Measurements from ENCODE around the gene HOXB5. TPM values are rescaled to one million over a fixed set of nuclear protein-coding genes. Genes with fewer than 3 reads are reported as not detected.

HOXB5 gene
- total and polyA plus RNA-seq, 2 of the 4 experiments (the other 2 are of a cell fraction): 0.54 to 18.0 TPM

DNA sequence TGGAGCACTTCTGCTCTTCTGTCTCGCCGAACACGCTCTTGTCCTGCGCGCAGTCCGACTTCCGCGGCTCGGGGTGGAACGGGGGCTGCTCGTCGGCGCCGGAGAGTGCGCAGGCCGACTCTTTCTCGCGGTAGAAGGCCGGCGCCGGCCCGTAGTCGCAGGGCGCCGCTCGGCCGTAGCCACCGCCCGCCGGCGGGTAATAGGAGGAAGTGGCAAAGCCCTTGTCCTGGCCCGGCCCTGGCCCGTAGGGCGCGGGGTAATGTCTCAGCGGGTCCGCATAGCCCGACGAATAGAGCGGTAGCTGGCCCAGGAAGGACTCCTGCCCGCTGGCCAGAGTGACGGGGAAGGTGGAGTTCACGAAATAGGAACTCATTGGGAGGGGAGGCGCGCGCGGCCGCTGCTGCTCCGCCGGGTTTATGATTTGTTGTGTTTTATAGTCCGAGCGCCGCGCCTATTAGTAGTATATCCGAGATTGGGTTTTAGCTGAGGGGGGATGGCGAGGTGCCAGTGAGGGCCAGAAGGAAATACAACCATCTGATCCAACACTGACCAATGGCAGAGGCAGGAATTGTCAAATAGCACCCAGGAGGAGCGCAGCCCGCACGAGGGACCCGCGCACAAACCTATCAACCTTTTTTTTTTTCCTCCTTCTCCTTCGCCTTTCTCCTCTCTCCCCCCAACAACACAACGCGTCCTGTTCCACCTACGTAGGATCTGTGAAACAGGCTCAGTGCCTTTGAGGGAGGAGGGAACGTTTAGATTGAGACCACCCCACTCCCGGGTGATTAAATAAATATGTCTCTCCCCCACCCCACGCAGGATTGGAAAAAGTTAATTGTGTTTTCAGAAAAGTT, 4.4 kb upstream of the HOXB5 start:
- H3K4me3 ChIP-seq (ENCODE audit: insufficient read depth, low read depth, low read length): peak overlapping the region; percentile 78
- H3K4me2 ChIP-seq (ENCODE audit: low read depth, low read length): peak overlapping the region; percentile 95
- peak overlapping the region; percentile 98 for H3K23ac ChIP-seq (ENCODE audit: low read depth, low read length)
- 0 out of 2 replicates have a peak, but pooled peaks cover 3% of the 10 kb centered on the region for H3K9me1 ChIP-seq (ENCODE audit: insufficient read depth, low read length)
- peaks cover 15% of the 10 kb centered on the region for H4K20me1 ChIP-seq (ENCODE audit: insufficient read depth, low read length)
- H2BK15ac ChIP-seq (ENCODE audit: low read depth, low read length): peak overlapping the region; percentile 18; the same call in 1 of the 3 replicates
- peak overlapping the region; percentile 53; the same call in 1 of the 2 replicates for H3K56ac ChIP-seq (ENCODE audit: extremely low read depth, insufficient read depth, low read length)
- ChIA-PET CTCF (no interaction called here), POLR2A (ENCODE audit: unreplicated experiment) (interaction anchor here (0.5 kb wide), 1 partner anchor 9 kb away, joined by 3 read pairs; no protein-coding TSS in a partner anchor)
- peak overlapping the region; percentile 38 for H2AK5ac ChIP-seq (ENCODE audit: low read depth, low read length)
- H3K27me3 ChIP-seq (ENCODE audit: control insufficient read depth, insufficient read depth, low read length): no peaks in the 10 kb centered on the region
- H3K79me1 ChIP-seq (ENCODE audit: low read depth in 1 of 2, low read length in 2 of 2): peaks cover 24 to 39% of the 10 kb centered on the region in 2 experiments; a peak in 3 of 4 replicates
- peak overlapping the region; percentile 67 for H2BK120ac ChIP-seq (ENCODE audit: low read depth, low read length)
- H4K91ac ChIP-seq (ENCODE audit: insufficient read depth, low read depth, low read length): peak overlapping the region; percentile 92
- peak overlapping the region; percentile 96 for H2AK9ac ChIP-seq (replicated peaks; ENCODE audit: low read depth, low read length, poor library complexity)
- BruUV-seq (replicated peaks): no TSS peak
- H2AFZ ChIP-seq (replicated peaks; ENCODE audit: low read length, poor library complexity): peak overlapping the region; percentile 71
- H4K5ac ChIP-seq (ENCODE audit: low read depth, low read length): peak overlapping the region; percentile 61
- DNase-seq (peak; percentile 88), ATAC-seq (ENCODE audit: low read depth) (peak; percentile 15)
- intact Hi-C loops (cut with micrococcal nuclease) (loop anchor here (1.0 kb wide), 1 partner anchor 12 kb away; no protein-coding TSS in a partner anchor), dilution Hi-C loops (cut with HindIII; ENCODE audit: low sequenced_read_pairs, unreplicated experiment) (no loop called here), in situ Hi-C loops (cut with MboI; ENCODE audit: low sequenced_read_pairs) (loop anchor here (5.0 to 10.0 kb wide), 2 partner anchors 261 to 573 kb away; no protein-coding TSS in a partner anchor)
- no peaks in the 10 kb centered on the region for H3K9me3 ChIP-seq (ENCODE audit: control insufficient read depth, insufficient read depth, low read length)
- peak overlapping the region; percentile 55 to 88 for H4K8ac ChIP-seq (ENCODE audit: low read depth in 2 of 2, low read length in 2 of 2)
- H3K27ac ChIP-seq (ENCODE audit: insufficient read depth, low read length): peak overlapping the region; percentile 99
- peak overlapping the region; percentile 40; the same call in 1 of the 2 replicates for H2BK20ac ChIP-seq (ENCODE audit: low read depth, low read length)
- peak overlapping the region; percentile 99 for H3K9ac ChIP-seq (ENCODE audit: low read depth, low read length)
- peak overlapping the region; percentile 98 for H3K4ac ChIP-seq (ENCODE audit: low read depth, low read length)
- peak overlapping the region; percentile 95 for H2BK5ac ChIP-seq (ENCODE audit: low read depth, low read length, poor library complexity, severe bottlenecking)
- H3K4me1 ChIP-seq (ENCODE audit: control insufficient read depth, insufficient read depth, low read length): peaks cover 12% of the 10 kb centered on the region
- 0% methylated on average over 15 of the region's 68 CpGs; no CpG with 5 or more reads in 1 of the 2 experiments for WGBS, 2 experiments (ENCODE audit: extremely low coverage in 2 of 2, insufficient read length in 1 of 2)
- peak overlapping the region; percentile 97 for H3K14ac ChIP-seq (replicated peaks; ENCODE audit: low read depth, low read length)
- H3K18ac ChIP-seq (ENCODE audit: low read depth, low read length): peak overlapping the region; percentile 65
- H3K36me3 ChIP-seq (ENCODE audit: control insufficient read depth, insufficient read depth, low read length): peaks cover 9% of the 10 kb centered on the region; the same call in 1 of the 2 replicates
- TF ChIP-seq RCOR1 (IDR thresholded peaks at IDR 0.05; ENCODE audit: insufficient replicate concordance, low read length) (no peak), RFX5 (IDR thresholded peaks at IDR 0.05; ENCODE audit: low read depth, low read length) (no peak), CEBPB (IDR thresholded peaks at IDR 0.05; ENCODE audit: low read depth, low read length) (no peak), BHLHE40 (IDR thresholded peaks at IDR 0.05; ENCODE audit: low read depth, low read length) (no peak), RAD21 (IDR thresholded peaks at IDR 0.05; ENCODE audit: low read length) (no peak), MXI1 (IDR thresholded peaks at IDR 0.05; ENCODE audit: borderline replicate concordance, low read depth, low read length) (peak; percentile 13; the same call in 1 of the 2 replicates), FOS (IDR thresholded peaks at IDR 0.05; ENCODE audit: low read depth, low read length) (no peak), NFE2L2 (IDR thresholded peaks at IDR 0.05; ENCODE audit: low read depth, low read length) (no peak), MAZ (IDR thresholded peaks at IDR 0.05; ENCODE audit: borderline replicate concordance, low read depth, low read length) (no peak), POLR2A (IDR thresholded peaks at IDR 0.05; ENCODE audit: low read depth, low read length) (peak; percentile 65)
- TF ChIP-seq, protein P1, sequence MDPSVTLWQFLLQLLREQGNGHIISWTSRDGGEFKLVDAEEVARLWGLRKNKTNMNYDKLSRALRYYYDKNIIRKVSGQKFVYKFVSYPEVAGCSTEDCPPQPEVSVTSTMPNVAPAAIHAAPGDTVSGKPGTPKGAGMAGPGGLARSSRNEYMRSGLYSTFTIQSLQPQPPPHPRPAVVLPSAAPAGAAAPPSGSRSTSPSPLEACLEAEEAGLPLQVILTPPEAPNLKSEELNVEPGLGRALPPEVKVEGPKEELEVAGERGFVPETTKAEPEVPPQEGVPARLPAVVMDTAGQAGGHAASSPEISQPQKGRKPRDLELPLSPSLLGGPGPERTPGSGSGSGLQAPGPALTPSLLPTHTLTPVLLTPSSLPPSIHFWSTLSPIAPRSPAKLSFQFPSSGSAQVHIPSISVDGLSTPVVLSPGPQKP (IDR thresholded peaks at IDR 0.05; ENCODE audit: borderline replicate concordance, low read depth, low read length): no peak
- TF ChIP-seq, protein P2, sequence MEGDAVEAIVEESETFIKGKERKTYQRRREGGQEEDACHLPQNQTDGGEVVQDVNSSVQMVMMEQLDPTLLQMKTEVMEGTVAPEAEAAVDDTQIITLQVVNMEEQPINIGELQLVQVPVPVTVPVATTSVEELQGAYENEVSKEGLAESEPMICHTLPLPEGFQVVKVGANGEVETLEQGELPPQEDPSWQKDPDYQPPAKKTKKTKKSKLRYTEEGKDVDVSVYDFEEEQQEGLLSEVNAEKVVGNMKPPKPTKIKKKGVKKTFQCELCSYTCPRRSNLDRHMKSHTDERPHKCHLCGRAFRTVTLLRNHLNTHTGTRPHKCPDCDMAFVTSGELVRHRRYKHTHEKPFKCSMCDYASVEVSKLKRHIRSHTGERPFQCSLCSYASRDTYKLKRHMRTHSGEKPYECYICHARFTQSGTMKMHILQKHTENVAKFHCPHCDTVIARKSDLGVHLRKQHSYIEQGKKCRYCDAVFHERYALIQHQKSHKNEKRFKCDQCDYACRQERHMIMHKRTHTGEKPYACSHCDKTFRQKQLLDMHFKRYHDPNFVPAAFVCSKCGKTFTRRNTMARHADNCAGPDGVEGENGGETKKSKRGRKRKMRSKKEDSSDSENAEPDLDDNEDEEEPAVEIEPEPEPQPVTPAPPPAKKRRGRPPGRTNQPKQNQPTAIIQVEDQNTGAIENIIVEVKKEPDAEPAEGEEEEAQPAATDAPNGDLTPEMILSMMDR (conservative IDR thresholded peaks at IDR 0.05; ENCODE audit: low read depth, low read length): no peak
- TF ChIP-seq, protein P3, sequence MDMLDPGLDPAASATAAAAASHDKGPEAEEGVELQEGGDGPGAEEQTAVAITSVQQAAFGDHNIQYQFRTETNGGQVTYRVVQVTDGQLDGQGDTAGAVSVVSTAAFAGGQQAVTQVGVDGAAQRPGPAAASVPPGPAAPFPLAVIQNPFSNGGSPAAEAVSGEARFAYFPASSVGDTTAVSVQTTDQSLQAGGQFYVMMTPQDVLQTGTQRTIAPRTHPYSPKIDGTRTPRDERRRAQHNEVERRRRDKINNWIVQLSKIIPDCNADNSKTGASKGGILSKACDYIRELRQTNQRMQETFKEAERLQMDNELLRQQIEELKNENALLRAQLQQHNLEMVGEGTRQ (IDR thresholded peaks at IDR 0.05; ENCODE audit: low read depth, low read length): peak; percentile 56; the same call in 1 of the 2 replicates
